ENCODE measurements around the gene SLC7A14. TPM values are rescaled to one million over a fixed set of nuclear protein-coding genes. Genes with fewer than 3 reads are reported as not detected.

SLC7A14 gene
- polyA plus RNA-seq, 1 experiment = 0.60 TPM

- Histone ChIP-seq H3K4me3 (ENCODE audit: low read depth, low read length) (no peak overlapping the region), H3K36me3 (ENCODE audit: control insufficient read depth, insufficient read depth, low read length) (no peaks in the 10 kb centered on the region), H3K27me3 (ENCODE audit: control insufficient read depth, insufficient read depth, low read length) (no peaks in the 10 kb centered on the region)
- CTCF ChIA-PET = interaction anchor here (0.6 to 0.9 kb wide), 2 partner anchors 11 to 84 kb away, joined by 3 read pairs; partner anchors contain the start of gene CLDN11
- TF ChIP-seq, protein P1, sequence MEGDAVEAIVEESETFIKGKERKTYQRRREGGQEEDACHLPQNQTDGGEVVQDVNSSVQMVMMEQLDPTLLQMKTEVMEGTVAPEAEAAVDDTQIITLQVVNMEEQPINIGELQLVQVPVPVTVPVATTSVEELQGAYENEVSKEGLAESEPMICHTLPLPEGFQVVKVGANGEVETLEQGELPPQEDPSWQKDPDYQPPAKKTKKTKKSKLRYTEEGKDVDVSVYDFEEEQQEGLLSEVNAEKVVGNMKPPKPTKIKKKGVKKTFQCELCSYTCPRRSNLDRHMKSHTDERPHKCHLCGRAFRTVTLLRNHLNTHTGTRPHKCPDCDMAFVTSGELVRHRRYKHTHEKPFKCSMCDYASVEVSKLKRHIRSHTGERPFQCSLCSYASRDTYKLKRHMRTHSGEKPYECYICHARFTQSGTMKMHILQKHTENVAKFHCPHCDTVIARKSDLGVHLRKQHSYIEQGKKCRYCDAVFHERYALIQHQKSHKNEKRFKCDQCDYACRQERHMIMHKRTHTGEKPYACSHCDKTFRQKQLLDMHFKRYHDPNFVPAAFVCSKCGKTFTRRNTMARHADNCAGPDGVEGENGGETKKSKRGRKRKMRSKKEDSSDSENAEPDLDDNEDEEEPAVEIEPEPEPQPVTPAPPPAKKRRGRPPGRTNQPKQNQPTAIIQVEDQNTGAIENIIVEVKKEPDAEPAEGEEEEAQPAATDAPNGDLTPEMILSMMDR (IDR thresholded peaks at IDR 0.05; ENCODE audit: insufficient read depth, low read depth, low read length) = no peak
- POLR2A ChIA-PET = no interaction called here
- no peak for DNase-seq (ENCODE audit: low read depth)
These were observed 83.6 kb downstream of the SLC7A14 start for GRCh38 chr3:170502297-170502696.

DNA sequence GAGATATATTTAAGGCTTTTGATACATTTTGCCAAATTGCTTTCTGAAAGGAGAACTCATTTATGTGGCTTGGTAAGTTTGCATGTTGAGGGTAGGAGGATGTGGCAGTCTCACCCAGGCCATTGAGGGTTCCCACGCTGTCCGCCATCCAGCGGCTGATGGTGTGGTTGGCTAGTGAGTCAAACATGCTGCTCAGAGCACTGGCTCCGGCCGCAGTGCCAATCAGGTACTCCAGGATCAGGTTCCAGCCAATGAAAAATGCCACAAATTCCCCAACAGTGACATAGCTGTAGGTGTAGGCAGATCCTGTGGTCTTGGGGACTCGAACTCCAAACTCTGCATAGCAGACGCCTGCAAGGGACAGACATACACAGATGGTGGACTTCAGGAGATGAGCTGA is 84.9 kb downstream of the SLC7A14 start:
- Histone ChIP-seq H3K4me3 (ENCODE audit: low read depth, low read length) (no peak overlapping the region), H3K27me3 (ENCODE audit: control insufficient read depth, insufficient read depth, low read length) (no peaks in the 10 kb centered on the region), H3K36me3 (ENCODE audit: control insufficient read depth, insufficient read depth, low read length) (no peaks in the 10 kb centered on the region)
- no peak for DNase-seq (ENCODE audit: low read depth)
- ChIA-PET POLR2A (no interaction called here), CTCF (interaction anchor here (2.3 kb wide), 1 partner anchor 87 kb away, joined by 11 read pairs; no protein-coding TSS in a partner anchor)
- TF ChIP-seq, protein P1 (IDR thresholded peaks at IDR 0.05; ENCODE audit: insufficient read depth, low read depth, low read length) = no peak

DNA sequence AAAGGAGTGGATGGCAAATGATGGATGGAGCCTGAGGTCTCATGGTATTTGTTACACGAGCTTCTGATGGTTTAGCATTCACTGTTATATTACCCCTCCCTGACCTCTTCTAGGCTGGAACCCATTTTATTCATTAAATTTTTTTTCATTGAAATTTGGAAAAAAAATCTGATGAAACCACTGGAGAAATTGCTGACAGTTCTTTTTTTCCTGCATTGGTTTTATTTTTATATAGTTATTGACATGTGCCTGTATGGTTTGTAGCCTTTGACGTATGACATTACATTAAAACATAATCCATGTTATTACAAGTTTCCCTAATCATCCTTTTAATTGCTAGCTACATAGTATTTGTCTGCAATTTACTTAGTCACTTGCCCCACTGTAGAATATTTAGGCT is 85.4 kb downstream of the SLC7A14 start:
- CTCF ChIA-PET = interaction anchor here (0.8 to 2.3 kb wide), 11 partner anchors 13 to 312 kb away, joined by 3 to 11 read pairs (median 4); no protein-coding TSS in a partner anchor
- TF ChIP-seq, protein P1 (IDR thresholded peaks at IDR 0.05; ENCODE audit: insufficient read depth, low read depth, low read length) = no peak
- POLR2A ChIA-PET = no interaction called here
- DNase-seq (ENCODE audit: low read depth) = no peak
- Histone ChIP-seq H3K4me3 (ENCODE audit: low read depth, low read length) (no peak overlapping the region), H3K27me3 (ENCODE audit: control insufficient read depth, insufficient read depth, low read length) (no peaks in the 10 kb centered on the region), H3K36me3 (ENCODE audit: control insufficient read depth, insufficient read depth, low read length) (no peaks in the 10 kb centered on the region)

DNA sequence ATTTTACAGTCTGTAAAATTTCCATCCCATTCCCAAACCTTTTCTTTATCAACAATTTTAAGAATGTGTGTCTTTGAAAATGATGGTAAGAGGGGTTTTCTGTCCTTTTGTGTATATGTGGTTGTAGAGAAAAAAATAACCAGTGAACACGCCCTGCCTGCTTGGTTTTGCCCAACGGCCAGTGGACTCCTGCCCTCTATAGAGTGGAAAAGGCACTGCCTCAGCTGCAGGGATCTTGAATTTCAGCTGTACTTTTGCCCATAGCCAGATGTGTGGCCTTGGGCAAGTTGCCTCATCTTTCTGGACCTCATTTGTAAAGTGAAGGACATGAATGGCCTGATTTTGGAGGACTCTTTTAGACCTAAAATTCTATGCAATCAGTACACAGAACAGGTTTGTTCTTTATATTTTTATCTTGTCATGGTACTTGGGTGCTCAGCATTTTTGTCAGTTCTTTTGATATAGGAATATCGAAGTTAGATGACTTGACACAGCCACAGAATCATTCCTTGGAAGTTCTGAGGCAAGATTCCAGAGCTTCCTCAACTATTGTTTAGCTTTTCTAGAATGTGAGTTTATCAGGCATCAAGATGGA is 86.2 kb downstream of the SLC7A14 start:
- Histone ChIP-seq H3K27me3 (ENCODE audit: control insufficient read depth, insufficient read depth, low read length) (no peaks in the 10 kb centered on the region), H3K4me3 (ENCODE audit: low read depth, low read length) (no peak overlapping the region), H3K36me3 (ENCODE audit: control insufficient read depth, insufficient read depth, low read length) (no peaks in the 10 kb centered on the region)
- no peak for DNase-seq (ENCODE audit: low read depth)
- ChIA-PET POLR2A (no interaction called here), CTCF (interaction anchor here (0.6 to 2.3 kb wide), 18 partner anchors 8 to 349 kb away, joined by 3 to 11 read pairs (median 4); partner anchors contain the start of gene CLDN11)
- TF ChIP-seq, protein P1 (IDR thresholded peaks at IDR 0.05; ENCODE audit: insufficient read depth, low read depth, low read length) = peak; percentile 75

DNA sequence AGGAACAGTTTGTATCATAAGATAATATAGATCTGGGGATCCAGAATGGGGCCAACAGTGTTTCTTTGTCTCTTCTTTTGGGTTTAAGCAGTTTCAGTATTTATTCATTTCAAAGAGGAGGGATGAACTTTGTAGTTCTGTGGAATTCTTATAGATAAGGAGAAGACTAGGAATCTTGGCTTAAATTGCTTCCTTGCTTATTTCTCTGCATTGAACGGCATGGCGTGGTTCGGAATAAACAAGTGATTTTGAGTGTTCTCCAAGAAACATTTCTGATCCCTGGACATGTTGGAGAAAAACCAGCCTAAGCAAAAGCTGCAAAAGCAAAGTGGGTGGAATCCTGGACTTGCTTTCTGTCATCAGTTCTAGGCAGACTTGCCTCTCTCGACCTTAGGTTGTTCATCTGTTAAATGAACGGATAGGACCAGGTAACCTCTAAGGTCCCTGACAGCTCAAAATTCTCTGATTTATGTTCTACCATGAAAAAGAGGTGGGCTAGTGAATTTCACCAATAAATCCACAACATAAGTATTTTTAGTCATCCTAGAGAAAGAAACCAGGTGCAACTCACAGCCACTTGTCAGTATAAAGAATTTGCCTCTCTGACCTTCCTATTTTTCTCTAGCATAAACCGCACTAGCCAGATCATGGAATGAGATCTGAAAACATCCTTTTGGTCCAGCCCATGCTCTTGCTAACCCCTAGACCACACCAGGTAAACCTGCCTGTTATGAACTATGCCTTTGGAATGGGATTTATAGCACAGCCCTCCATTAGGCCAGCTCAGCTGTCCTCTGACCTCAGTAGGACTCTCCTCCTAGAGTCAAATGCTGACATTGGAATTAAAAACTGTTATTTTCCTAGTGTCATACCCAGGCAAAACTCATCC is 88.4 kb downstream of the SLC7A14 start:
- Histone ChIP-seq H3K27me3 (ENCODE audit: control insufficient read depth, insufficient read depth, low read length) (no peaks in the 10 kb centered on the region), H3K4me3 (ENCODE audit: low read depth, low read length) (no peak overlapping the region), H3K36me3 (ENCODE audit: control insufficient read depth, insufficient read depth, low read length) (no peaks in the 10 kb centered on the region)
- CTCF ChIA-PET = interaction anchor here (1.0 to 1.3 kb wide), 2 partner anchors 10 to 315 kb away, joined by 3 to 4 read pairs; no protein-coding TSS in a partner anchor
- TF ChIP-seq, protein P1 (IDR thresholded peaks at IDR 0.05; ENCODE audit: insufficient read depth, low read depth, low read length) = no peak
- POLR2A ChIA-PET = no interaction called here
- no peak for DNase-seq (ENCODE audit: low read depth)
